GM23338 (cell line): ENCODE data around the gene ST8SIA2. TPM values are rescaled to one million over a fixed set of nuclear protein-coding genes. Genes with fewer than 3 reads are reported as not detected.

Experiments
- ATAC-seq: fragments of 200-7000 bp; cut with Tn5 transposase; 3 replicates; pipeline ENCODE4 v1.9.1; 2020
- DNase-seq: peaks from one replicate; pipeline ENCODE4 v3.0.0-alpha.2; 2015; ENCODE audit warnings: low spot score
- H2AFZ ChIP-seq: fragments of 200-600 bp; sonication (generic); 2 replicates; pipeline ENCODE4 v1.8.0; 2016; ENCODE audit warnings: antibody characterized with exemption, mild to moderate bottlenecking, moderate library complexity
- H3F3A ChIP-seq: fragments of 200-600 bp; sonication (generic); replicated peaks from 2 replicates; pipeline ENCODE4 v1.8.0; 2017; ENCODE audit warnings: antibody characterized with exemption, mixed run types, low read depth
- H3K27ac ChIP-seq: fragments of 200-600 bp; sonication (generic); 2 replicates; pipeline ENCODE4 v1.6.1; 2016; ENCODE audit warnings: low read depth
- H3K27me3 ChIP-seq: fragments of 200-600 bp; sonication (generic); 2 replicates; pipeline ENCODE4 v1.8.0; 2016; ENCODE audit warnings: mild to moderate bottlenecking, mixed run types, moderate library complexity; ENCODE audit not compliant: insufficient read depth
- H3K36me3 ChIP-seq: fragments of 200-600 bp; sonication (generic); 2 replicates; pipeline ENCODE4 v1.8.0; 2016; ENCODE audit warnings: mild to moderate bottlenecking; ENCODE audit not compliant: insufficient read depth
- H3K4me1 ChIP-seq: fragments of 200-600 bp; sonication (generic); 2 replicates; pipeline ENCODE4 v1.8.0; 2016; ENCODE audit warnings: mild to moderate bottlenecking, moderate library complexity; ENCODE audit not compliant: insufficient read depth
- H3K4me2 ChIP-seq: fragments of 200-600 bp; sonication (generic); 2 replicates; pipeline ENCODE4 v1.7.1; 2017; ENCODE audit warnings: mixed run types
- H3K4me3 ChIP-seq: fragments of 200-600 bp; sonication (generic); 2 replicates; pipeline ENCODE4 v1.6.1; 2016; ENCODE audit warnings: mixed run types
- H3K79me2 ChIP-seq: fragments of 200-600 bp; sonication (generic); replicated peaks from 2 replicates; pipeline ENCODE4 v1.8.0; 2017; ENCODE audit warnings: mild to moderate bottlenecking; ENCODE audit not compliant: insufficient read depth
- H3K9me2 ChIP-seq: fragments of 200-600 bp; sonication (generic); 2 replicates; pipeline ENCODE4 v1.8.0; 2017; ENCODE audit not compliant: insufficient read depth
- H4K20me1 ChIP-seq: fragments of 200-600 bp; sonication (generic); replicated peaks from 2 replicates; pipeline ENCODE4 v1.8.0; 2017; ENCODE audit warnings: mild to moderate bottlenecking; ENCODE audit not compliant: insufficient read depth
- H3K27ac Mint-ChIP-seq: 2 replicates; pipeline ENCODE4 v1.8.0; 2020; ENCODE audit warnings: inconsistent platforms, mild to moderate bottlenecking, moderate library complexity, mixed read lengths
- H3K27me3 Mint-ChIP-seq: 3 replicates; pipeline ENCODE4 v1.8.0; 2022; ENCODE audit warnings: low read depth, mild to moderate bottlenecking, moderate library complexity, mixed read lengths, inconsistent platforms; ENCODE audit not compliant: insufficient read depth, poor library complexity
- H3K36me3 Mint-ChIP-seq: 3 replicates; pipeline ENCODE4 v1.8.0; 2021; ENCODE audit warnings: low read depth, mild to moderate bottlenecking, inconsistent platforms, moderate library complexity, mixed read lengths
- H3K4me1 Mint-ChIP-seq: 3 replicates; pipeline ENCODE4 v1.8.0; 2020; ENCODE audit warnings: mild to moderate bottlenecking, inconsistent platforms, mixed read lengths
- H3K4me3 Mint-ChIP-seq: 3 replicates; pipeline ENCODE4 v1.8.0; 2021; ENCODE audit warnings: moderate library complexity, mild to moderate bottlenecking, inconsistent platforms, mixed read lengths
- H3K9me3 Mint-ChIP-seq: 3 replicates; pipeline ENCODE4 v1.8.0; 2020; ENCODE audit warnings: moderate library complexity, mild to moderate bottlenecking, inconsistent platforms, mixed read lengths
- CREB1 ChIP-seq: fragments of 250-450 bp; sonication (Bioruptor Pico); IDR thresholded peaks from 2 replicates; pipeline ENCODE4 v1.5.0; 2020; ENCODE audit warnings: low read depth, mild to moderate bottlenecking, moderate library complexity
- EZH2 ChIP-seq: fragments of 200-600 bp; sonication (generic); IDR thresholded peaks from one replicate; pipeline ENCODE4 v1.8.0; 2017; ENCODE audit warnings: antibody characterized with exemption, mild to moderate bottlenecking, low read depth; ENCODE audit not compliant: unreplicated experiment
- EZH2phosphoT487 ChIP-seq: fragments of 200-600 bp; sonication (generic); IDR thresholded peaks from one replicate; pipeline ENCODE4 v1.8.1; 2018; ENCODE audit warnings: antibody characterized with exemption; ENCODE audit not compliant: unreplicated experiment
- JUNB ChIP-seq: IDR thresholded peaks from one replicate; pipeline ENCODE4 v1.6.1; 2016; ENCODE audit warnings: antibody characterized with exemption; ENCODE audit not compliant: unreplicated experiment
- NANOG ChIP-seq: IDR thresholded peaks from 2 replicates; pipeline ENCODE4 v1.6.1; 2016; ENCODE audit warnings: antibody characterized with exemption, borderline replicate concordance
- POLR2AphosphoS5 ChIP-seq: IDR thresholded peaks from 2 replicates; pipeline ENCODE4 v1.6.1; 2016; ENCODE audit warnings: antibody characterized with exemption, low read depth
- STAT1 ChIP-seq: IDR thresholded peaks from one replicate; pipeline ENCODE4 v1.6.1; 2016; ENCODE audit warnings: antibody characterized with exemption; ENCODE audit not compliant: unreplicated experiment
- ZNF114 ChIP-seq: fragments of 250-450 bp; sonication (Bioruptor Pico); IDR thresholded peaks from 2 replicates; pipeline ENCODE4 v1.5.0; 2020; ENCODE audit warnings: mild to moderate bottlenecking, moderate library complexity
- ZNF331 ChIP-seq: fragments of 250-450 bp; sonication (Bioruptor Pico); IDR thresholded peaks from 2 replicates; pipeline ENCODE4 v1.5.0; 2020; ENCODE audit warnings: low read depth, mild to moderate bottlenecking, moderate library complexity
- polyA plus RNA-seq: library from polyadenylated mRNA; unstranded; fragments of >200 nt; fragmentation: Nextera tagmentation; extraction: Ambion mirVana; gene quantifications from 2 replicates; pipeline ENCODE4 v1.2.1, GENCODE V29; 2016
- total RNA-seq: library from RNA; depleted of rRNA; stranded (reverse); fragments of >200 nt; shearing (Covaris generic); gene quantifications from 2 replicates; pipeline ENCODE4 v1.2.3, GENCODE V29; 2014
- TF ChIP-seq, protein P1 (sequence below): IDR thresholded peaks from 2 replicates; pipeline ENCODE4 v1.6.1; 2016; ENCODE audit warnings: antibody characterized with exemption
- TF ChIP-seq, protein P2 (sequence below): fragments of 250-450 bp; sonication (Bioruptor Pico); IDR thresholded peaks from 2 replicates; pipeline ENCODE4 v1.5.0; 2020; ENCODE audit warnings: mild to moderate bottlenecking, moderate library complexity
- TF ChIP-seq, protein P3 (sequence below), 2 experiments: fragments of 200-600 bp in 1 of 2; sonication (generic) in 1 of 2; conservative IDR thresholded peaks; 2 replicates each; pipeline versions ENCODE4 v1.5.1 to v1.6.1; 2016 to 2017; ENCODE audit warnings: antibody characterized with exemption in 2 of 2, low read depth in 2 of 2, mild to moderate bottlenecking in 2 of 2, moderate library complexity in 1 of 2
- TF ChIP-seq, protein P4 (sequence below): IDR thresholded peaks from one replicate; pipeline ENCODE4 v1.6.1; 2018; ENCODE audit warnings: antibody characterized with exemption; ENCODE audit not compliant: unreplicated experiment

The ST8SIA2 gene
- total and polyA plus RNA-seq, 2 experiments from 2014 or later: 0.66 to 1.2 TPM

DNA sequence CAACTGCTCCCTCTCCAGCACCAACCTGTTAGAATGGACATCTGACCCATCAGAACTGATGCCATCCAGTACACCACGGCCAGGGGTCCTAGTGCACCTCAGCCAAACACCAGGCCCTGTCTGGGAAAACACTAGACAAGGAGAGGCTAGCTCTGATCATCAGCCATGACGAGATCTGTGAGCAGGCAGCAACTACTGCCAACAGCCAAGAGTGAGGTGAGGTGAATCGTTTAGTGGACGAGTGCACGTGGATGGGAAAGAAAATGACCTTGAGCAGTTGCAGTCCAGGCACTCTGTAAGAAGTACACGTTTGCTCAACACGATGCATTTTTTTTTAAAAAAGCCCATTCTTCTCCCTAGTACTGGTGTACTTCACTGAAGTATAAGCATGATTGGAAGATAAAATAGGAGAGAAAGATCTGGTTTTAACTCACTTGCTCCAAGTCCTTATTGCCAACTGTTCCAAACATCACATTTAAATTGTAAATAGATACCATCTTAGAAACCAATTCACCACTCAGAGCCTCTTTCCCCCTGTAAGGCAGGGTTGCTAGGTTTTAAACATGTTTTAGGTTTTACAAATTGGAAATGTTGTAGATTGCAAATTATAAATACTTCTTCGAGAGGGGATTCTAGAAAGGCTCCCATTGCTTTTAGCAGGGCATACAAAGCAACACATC lies 5.7 kb downstream of the ST8SIA2 start:
- DNase-seq (no peak), ATAC-seq (no peak)
- peaks cover 6% of the 10 kb centered on the region; the same call in 1 of the 2 replicates for H3K4me1 ChIP-seq
- H3K36me3 ChIP-seq: no peaks in the 10 kb centered on the region
- Mint-ChIP-seq H3K27me3 (peaks cover 32% of the 10 kb centered on the region), H3K27ac (no peak overlapping the region), H3K4me3 (no peak overlapping the region), H3K36me3 (no peaks in the 10 kb centered on the region; the same call in 2 of the 3 replicates), H3K4me1 (peaks cover 26% of the 10 kb centered on the region), H3K9me3 (no peaks in the 10 kb centered on the region; the same call in 2 of the 3 replicates)
- no peak overlapping the region for H2AFZ ChIP-seq
- H3K9me2 ChIP-seq: no peaks in the 10 kb centered on the region
- H3K4me3 ChIP-seq: no peak overlapping the region
- no peaks in the 10 kb centered on the region for H3K79me2 ChIP-seq
- H4K20me1 ChIP-seq: no peaks in the 10 kb centered on the region
- TF ChIP-seq EZH2: no peak
- TF ChIP-seq, protein P1, sequence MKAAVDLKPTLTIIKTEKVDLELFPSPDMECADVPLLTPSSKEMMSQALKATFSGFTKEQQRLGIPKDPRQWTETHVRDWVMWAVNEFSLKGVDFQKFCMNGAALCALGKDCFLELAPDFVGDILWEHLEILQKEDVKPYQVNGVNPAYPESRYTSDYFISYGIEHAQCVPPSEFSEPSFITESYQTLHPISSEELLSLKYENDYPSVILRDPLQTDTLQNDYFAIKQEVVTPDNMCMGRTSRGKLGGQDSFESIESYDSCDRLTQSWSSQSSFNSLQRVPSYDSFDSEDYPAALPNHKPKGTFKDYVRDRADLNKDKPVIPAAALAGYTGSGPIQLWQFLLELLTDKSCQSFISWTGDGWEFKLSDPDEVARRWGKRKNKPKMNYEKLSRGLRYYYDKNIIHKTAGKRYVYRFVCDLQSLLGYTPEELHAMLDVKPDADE: no peak
- TF ChIP-seq ZNF114 (CRISPR knock-in tag): no peak
- TF ChIP-seq, protein P2, sequence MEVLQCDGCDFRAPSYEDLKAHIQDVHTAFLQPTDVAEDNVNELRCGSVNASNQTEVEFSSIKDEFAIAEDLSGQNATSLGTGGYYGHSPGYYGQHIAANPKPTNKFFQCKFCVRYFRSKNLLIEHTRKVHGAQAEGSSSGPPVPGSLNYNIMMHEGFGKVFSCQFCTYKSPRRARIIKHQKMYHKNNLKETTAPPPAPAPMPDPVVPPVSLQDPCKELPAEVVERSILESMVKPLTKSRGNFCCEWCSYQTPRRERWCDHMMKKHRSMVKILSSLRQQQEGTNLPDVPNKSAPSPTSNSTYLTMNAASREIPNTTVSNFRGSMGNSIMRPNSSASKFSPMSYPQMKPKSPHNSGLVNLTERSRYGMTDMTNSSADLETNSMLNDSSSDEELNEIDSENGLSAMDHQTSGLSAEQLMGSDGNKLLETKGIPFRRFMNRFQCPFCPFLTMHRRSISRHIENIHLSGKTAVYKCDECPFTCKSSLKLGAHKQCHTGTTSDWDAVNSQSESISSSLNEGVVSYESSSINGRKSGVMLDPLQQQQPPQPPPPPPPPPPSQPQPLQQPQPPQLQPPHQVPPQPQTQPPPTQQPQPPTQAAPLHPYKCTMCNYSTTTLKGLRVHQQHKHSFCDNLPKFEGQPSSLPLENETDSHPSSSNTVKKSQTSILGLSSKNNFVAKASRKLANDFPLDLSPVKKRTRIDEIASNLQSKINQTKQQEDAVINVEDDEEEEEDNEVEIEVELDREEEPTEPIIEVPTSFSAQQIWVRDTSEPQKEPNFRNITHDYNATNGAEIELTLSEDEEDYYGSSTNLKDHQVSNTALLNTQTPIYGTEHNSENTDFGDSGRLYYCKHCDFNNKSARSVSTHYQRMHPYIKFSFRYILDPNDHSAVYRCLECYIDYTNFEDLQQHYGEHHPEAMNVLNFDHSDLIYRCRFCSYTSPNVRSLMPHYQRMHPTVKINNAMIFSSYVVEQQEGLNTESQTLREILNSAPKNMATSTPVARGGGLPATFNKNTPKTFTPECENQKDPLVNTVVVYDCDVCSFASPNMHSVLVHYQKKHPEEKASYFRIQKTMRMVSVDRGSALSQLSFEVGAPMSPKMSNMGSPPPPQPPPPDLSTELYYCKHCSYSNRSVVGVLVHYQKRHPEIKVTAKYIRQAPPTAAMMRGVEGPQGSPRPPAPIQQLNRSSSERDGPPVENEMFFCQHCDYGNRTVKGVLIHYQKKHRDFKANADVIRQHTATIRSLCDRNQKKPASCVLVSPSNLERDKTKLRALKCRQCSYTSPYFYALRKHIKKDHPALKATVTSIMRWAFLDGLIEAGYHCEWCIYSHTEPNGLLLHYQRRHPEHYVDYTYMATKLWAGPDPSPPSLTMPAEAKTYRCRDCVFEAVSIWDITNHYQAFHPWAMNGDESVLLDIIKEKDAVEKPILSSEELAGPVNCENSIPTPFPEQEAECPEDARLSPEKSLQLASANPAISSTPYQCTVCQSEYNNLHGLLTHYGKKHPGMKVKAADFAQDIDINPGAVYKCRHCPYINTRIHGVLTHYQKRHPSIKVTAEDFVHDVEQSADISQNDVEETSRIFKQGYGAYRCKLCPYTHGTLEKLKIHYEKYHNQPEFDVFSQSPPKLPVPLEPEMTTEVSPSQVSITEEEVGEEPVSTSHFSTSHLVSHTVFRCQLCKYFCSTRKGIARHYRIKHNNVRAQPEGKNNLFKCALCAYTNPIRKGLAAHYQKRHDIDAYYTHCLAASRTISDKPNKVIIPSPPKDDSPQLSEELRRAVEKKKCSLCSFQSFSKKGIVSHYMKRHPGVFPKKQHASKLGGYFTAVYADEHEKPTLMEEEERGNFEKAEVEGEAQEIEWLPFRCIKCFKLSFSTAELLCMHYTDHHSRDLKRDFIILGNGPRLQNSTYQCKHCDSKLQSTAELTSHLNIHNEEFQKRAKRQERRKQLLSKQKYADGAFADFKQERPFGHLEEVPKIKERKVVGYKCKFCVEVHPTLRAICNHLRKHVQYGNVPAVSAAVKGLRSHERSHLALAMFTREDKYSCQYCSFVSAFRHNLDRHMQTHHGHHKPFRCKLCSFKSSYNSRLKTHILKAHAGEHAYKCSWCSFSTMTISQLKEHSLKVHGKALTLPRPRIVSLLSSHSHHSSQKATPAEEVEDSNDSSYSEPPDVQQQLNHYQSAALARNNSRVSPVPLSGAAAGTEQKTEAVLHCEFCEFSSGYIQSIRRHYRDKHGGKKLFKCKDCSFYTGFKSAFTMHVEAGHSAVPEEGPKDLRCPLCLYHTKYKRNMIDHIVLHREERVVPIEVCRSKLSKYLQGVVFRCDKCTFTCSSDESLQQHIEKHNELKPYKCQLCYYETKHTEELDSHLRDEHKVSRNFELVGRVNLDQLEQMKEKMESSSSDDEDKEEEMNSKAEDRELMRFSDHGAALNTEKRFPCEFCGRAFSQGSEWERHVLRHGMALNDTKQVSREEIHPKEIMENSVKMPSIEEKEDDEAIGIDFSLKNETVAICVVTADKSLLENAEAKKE: no peak
- TF ChIP-seq STAT1: no peak
- TF ChIP-seq, protein P3, sequence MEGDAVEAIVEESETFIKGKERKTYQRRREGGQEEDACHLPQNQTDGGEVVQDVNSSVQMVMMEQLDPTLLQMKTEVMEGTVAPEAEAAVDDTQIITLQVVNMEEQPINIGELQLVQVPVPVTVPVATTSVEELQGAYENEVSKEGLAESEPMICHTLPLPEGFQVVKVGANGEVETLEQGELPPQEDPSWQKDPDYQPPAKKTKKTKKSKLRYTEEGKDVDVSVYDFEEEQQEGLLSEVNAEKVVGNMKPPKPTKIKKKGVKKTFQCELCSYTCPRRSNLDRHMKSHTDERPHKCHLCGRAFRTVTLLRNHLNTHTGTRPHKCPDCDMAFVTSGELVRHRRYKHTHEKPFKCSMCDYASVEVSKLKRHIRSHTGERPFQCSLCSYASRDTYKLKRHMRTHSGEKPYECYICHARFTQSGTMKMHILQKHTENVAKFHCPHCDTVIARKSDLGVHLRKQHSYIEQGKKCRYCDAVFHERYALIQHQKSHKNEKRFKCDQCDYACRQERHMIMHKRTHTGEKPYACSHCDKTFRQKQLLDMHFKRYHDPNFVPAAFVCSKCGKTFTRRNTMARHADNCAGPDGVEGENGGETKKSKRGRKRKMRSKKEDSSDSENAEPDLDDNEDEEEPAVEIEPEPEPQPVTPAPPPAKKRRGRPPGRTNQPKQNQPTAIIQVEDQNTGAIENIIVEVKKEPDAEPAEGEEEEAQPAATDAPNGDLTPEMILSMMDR (conservative IDR thresholded peaks at IDR 0.05; ENCODE audit: low read depth in 2 of 2): no peak
- no peak for TF ChIP-seq POLR2AphosphoS5
- TF ChIP-seq CREB1: no peak
- no peak for TF ChIP-seq JUNB
- TF ChIP-seq NANOG: no peak
- no peak for TF ChIP-seq EZH2phosphoT487
- TF ChIP-seq, protein P4, sequence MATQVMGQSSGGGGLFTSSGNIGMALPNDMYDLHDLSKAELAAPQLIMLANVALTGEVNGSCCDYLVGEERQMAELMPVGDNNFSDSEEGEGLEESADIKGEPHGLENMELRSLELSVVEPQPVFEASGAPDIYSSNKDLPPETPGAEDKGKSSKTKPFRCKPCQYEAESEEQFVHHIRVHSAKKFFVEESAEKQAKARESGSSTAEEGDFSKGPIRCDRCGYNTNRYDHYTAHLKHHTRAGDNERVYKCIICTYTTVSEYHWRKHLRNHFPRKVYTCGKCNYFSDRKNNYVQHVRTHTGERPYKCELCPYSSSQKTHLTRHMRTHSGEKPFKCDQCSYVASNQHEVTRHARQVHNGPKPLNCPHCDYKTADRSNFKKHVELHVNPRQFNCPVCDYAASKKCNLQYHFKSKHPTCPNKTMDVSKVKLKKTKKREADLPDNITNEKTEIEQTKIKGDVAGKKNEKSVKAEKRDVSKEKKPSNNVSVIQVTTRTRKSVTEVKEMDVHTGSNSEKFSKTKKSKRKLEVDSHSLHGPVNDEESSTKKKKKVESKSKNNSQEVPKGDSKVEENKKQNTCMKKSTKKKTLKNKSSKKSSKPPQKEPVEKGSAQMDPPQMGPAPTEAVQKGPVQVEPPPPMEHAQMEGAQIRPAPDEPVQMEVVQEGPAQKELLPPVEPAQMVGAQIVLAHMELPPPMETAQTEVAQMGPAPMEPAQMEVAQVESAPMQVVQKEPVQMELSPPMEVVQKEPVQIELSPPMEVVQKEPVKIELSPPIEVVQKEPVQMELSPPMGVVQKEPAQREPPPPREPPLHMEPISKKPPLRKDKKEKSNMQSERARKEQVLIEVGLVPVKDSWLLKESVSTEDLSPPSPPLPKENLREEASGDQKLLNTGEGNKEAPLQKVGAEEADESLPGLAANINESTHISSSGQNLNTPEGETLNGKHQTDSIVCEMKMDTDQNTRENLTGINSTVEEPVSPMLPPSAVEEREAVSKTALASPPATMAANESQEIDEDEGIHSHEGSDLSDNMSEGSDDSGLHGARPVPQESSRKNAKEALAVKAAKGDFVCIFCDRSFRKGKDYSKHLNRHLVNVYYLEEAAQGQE: no peak
- TF ChIP-seq ZNF331 (CRISPR knock-in tag): no peak
- H3K27ac ChIP-seq: no peak overlapping the region
- peaks cover 30% of the 10 kb centered on the region for H3K27me3 ChIP-seq
- 0 out of 2 replicates have a peak, but pooled peaks cover 4% of the 10 kb centered on the region for H3F3A ChIP-seq
- no peak overlapping the region for H3K4me2 ChIP-seq
